ENCODE measurements around the gene CATSPERB.
"Not testable (repeated sequence)": the region's sequence is repeated elsewhere in the genome, so short reads cannot be mapped to it uniquely, and the experiment has no call there.

The CATSPERB gene

DNA sequence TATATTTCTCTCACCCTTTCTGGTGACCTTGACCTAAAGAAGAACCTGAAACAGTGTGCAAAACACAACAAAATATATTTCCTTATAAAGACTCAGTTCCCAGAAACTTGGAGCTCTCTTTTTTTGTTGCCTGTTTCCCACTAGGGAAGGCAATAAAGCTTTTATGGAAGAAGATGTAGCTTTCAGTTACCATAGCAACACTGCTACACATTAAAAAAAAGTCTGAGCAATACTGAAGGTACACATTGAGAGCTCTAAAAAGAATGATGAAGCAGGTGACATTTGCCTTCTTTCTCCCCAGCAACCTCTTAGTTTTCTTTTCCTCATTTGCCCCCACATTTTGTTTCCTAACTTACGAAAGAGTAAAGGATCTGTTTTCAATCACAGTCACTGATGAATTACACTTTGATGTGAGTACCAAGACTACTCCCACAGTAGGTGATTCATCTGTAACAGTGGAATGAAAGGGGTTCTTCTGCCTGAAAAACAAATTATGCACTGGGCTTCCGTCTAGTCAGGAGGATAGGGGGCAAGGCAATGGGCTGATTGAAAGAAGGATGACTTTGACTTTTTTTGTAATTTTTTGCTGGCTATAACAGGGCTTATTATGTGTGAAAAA, 1.1 kb upstream of the CATSPERB start:
- DNase-seq: no peak

DNA sequence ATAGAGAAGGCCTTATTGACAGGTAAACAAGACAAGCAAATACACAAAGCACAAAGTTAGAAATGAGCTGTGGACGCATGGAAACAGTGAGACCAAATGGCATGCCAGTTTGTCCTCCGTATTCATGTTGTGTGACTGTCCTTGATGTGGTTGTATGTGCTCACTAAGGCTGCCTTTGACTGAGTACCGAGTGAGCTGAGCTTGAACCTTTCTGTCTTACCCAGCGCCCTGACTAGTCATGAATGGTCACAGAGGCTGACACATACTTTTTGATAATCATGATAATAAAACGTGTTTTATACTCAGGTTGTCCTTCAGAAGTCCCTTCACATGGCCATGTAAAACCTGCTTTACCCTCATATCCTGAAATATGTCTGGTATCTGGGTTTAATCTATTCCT, 553 bp upstream of the CATSPERB start:
- no peak for DNase-seq

DNA sequence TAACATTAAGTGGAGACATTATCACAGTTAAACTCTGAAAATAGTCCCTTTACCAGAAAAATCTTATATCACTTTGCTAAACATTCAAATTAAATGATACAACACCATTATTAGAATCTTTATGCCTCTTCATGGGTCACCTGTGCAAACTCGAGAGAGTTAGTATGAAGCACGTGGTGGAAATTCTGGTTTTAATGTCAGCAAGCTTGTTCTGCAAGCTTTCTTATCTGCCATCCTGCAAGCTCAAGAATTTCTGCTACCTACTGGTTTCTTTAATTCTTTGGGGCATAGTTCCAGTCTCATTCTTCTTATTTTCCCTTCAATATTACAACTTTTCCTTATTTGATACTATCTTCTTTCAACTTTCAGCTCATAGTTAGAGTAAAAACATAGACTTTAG, 868 bp downstream of the CATSPERB start:
- DNase-seq: no peak

DNA sequence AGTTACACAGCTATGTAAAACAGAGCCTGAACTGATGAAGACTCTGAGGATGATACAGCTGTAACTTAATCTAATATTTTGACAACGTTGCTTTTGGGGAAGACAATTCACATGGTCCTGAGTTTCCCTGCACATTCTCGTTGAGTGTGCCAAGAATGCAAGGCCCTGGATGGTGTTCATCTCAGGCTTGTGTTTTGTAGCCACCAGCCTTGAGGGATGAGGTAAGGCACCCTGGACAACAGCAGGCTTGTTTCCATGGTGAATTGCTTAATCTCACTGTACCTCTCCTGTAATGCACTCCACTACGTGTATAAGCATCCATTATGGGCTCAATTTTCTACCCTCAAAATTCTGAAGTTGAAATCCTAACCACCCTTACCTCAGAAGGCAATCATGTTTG, 2.1 kb downstream of the CATSPERB start:
- DNase-seq: no peak

- DNase-seq: no peak
These were observed 3.2 kb downstream of the CATSPERB start for GRCh38 chr14:91728616-91729183.

DNA sequence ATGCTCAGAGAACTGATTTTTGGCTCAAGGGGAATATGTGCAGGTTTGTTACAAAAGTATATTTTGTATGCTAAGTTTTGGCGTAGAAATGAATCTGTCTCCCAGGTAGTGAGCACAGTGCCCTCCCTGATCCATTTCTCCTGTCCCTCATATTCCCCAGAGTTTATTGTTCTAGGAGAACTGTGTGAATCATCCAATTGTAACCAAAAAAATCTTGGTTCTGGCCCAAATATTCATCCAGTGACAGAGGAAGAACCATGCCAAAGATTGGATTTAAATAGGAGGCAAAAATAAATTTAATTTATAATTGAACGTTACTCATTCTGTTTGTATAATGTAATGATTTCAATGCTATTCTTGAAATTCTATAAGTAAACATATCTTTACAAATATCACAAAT, 4.8 kb downstream of the CATSPERB start:
- DNase-seq: no peak

GRCh38 chr14:91723501-91723900, 8.4 kb downstream of the CATSPERB start:
- DNase-seq: no peak

- no peak for DNase-seq
These were observed 9.5 kb downstream of the CATSPERB start for GRCh38 chr14:91722386-91722785.

- no peak for DNase-seq
These were observed 12.0 kb downstream of the CATSPERB start for GRCh38 chr14:91719839-91720238.

GRCh38 chr14:91716999-91717398, 14.9 kb downstream of the CATSPERB start:
- DNase-seq: no peak

DNA sequence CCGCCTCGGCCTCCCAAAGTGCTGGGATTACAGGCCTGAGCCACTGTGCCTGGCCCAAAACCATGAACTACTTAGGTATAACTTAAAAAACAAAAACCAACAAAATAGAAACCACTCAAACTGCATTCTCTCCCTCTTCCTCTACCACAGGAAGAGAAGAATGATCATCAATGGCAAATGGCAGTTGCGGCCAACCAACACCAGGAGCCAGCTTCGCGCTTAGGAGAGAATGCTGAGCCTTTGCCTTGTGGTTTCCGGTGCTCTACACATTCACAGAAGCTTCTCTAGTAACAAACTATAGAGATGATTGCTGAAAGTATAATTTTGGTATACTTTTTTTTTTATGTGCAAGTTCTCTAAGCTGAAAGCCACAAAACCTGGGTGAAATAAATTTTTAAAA, 17.1 kb downstream of the CATSPERB start:
- no peak for DNase-seq

DNA sequence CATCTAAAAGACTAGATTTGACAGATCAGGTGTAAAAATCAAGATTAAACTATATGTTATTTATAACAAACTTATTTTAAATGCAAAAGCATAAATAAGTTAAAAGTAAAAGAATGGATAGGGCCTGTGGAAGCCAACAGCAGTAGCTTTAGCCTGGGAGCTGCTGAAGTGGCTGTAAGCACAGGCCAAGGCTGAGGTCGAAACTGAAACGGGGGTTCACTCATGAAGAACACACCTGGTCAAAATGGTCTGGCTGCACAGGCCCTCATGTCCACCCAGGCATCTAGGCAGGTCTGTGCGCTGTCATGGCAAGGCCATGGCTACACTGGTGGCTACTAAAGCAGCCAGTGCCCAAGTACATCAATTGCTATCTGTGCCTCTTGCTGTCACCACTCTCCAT, 23.1 kb downstream of the CATSPERB start:
- no peak for DNase-seq

GRCh38 chr14:91706996-91707395, 24.9 kb downstream of the CATSPERB start:
- DNase-seq: no peak

DNA sequence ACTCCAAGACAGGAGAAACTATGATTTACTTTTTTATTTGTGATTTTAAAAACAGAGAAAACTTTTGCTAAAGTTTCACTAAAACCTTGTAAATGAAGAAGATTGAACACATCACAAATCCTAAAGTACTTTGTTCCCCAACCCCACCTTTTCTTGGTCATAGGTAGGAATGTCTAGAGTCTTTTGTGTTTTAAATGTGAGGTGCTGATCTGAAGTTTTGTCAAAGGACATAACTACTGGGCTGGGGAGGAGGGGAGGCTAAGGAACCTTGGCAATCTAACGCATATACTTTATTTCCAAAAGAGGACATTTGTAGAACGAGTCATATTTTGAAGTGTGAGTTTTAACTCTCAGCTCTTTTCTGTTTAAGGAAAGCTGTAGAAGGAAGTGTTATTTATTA, 37.2 kb downstream of the CATSPERB start:
- DNase-seq: no peak

- no peak for DNase-seq
These were observed 38.5 kb downstream of the CATSPERB start for GRCh38 chr14:91693346-91693745.

GRCh38 chr14:91692075-91692474, 39.8 kb downstream of the CATSPERB start:
- no peak for DNase-seq

- DNase-seq: no peak
These were observed 42.3 kb downstream of the CATSPERB start for GRCh38 chr14:91689608-91690007.

- not testable (repeated sequence) for DNase-seq
These were observed 44.5 kb downstream of the CATSPERB start for GRCh38 chr14:91687436-91687835.

- DNase-seq: no peak
These were observed 46.3 kb downstream of the CATSPERB start for GRCh38 chr14:91685600-91685999.

DNA sequence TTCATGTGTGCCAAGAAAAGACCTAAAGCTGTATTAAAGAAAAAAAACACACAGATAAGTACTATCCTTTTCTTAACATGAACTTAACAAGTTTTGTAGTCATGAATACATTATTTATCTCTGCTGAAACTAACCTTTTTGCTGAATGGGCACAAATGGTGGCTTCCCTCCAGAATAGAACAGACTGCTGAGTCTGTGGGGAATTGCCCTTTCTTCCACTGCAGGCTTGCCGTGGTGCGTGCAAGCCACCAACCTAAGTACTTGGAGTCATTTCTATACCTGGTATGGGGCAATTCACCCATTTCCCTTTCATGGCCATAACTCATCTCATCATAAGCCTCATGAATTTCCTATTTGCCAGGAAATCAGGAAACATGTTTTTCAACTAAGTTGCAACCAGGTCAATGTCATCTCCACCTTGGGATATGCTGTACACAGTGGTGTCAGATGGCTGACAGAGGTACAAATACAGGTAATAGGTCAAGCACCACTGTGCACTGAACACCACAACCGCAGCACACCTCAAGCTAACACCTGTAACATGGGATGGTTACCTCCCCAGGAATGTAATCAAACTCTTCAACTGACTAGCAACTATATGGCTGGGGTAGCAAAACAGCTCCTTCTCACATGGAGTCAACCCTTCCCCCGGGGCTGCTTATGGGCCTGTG, 49.9 kb downstream of the CATSPERB start:
- no peak for DNase-seq

DNA sequence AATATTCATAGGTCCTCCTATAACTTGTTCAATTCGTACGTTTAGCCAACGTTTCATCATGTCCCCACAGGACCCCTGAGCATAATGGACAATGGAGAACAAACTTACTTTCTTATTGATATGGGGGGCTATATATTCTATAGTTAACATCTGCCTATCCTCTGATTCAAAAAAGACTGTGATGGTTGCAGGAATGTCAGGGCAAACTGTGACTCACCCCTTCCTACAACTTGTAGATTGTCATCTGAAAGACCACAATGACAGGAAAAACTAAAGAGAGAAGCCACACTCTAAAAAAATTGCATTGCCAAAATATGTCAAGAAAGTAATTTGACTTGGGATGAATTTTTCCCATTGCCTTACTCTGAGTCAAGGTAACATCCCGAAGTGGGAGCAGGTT, 50.8 kb downstream of the CATSPERB start:
- DNase-seq: no peak

GRCh38 chr14:91679273-91679672, 52.6 kb downstream of the CATSPERB start:
- no peak for DNase-seq

- DNase-seq: not testable (repeated sequence)
These were observed 54.2 kb downstream of the CATSPERB start for GRCh38 chr14:91677687-91678086.

DNA sequence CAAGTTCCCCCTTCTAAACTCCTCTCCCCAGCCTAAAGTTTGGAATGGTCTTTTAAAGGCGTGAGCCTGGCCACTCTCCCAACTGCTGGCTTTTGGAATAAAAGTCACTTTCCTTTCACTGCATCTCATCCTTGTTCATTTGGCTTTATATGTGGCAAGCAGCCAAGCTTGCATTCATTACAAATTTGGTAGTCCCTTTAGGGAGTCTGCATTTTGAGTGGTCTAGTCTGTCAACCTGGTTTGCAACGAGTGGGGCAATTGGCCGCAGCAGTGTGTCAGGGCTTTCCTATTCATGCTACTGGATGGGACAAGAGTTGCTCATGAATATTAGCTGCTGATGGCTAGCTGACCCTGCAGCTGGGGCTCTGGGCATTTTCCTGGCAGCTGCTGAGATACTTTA, 57.0 kb downstream of the CATSPERB start:
- DNase-seq: no peak

DNA sequence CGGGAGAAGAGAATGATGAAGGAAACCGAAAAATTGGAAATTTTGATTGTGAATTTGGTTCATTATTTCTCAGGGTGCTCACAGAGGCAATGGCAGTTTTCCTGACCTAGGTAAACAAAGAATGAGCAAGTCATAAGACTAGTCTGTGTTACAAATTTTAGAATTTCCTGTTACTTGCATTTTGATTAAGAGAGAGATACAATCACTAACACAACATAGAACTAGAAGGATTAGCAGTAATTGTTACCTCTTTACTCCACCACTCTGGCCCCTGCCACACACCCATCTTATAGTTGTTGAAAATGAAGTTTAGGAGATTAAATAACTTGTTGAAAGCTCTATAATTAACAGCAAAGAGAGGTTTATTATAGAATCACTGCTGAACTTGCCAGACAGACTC, 62.0 kb downstream of the CATSPERB start:
- DNase-seq: no peak
